Measurements from ENCODE around the gene ACER3. TPM values are rescaled to one million over a fixed set of nuclear protein-coding genes. Genes with fewer than 3 reads are reported as not detected.
"Not testable (repeated sequence)": the region's sequence is repeated elsewhere in the genome, so short reads cannot be mapped to it uniquely, and the experiment has no call there.

ACER3 gene
- total RNA-seq, 2 donors from 2014 or later = 18.5 to 23.2 TPM

- WGBS, 2 experiments (ENCODE audit: insufficient coverage in 1 of 2, insufficient read length in 1 of 2) = 46 to 50% methylated on average over 2 of the region's 2 CpGs
- peaks cover 3% of the 10 kb centered on the region for H3K36me3 ChIP-seq (ENCODE audit: control insufficient read depth, insufficient read depth, low read length)
- H3K4me3 ChIP-seq (ENCODE audit: low read length) = no peak overlapping the region
- H3K27me3 ChIP-seq (ENCODE audit: control insufficient read depth, insufficient read depth, low read length, poor library complexity, severe bottlenecking) = no peaks in the 10 kb centered on the region
- H3K9ac ChIP-seq (ENCODE audit: extremely low read depth, low read length, poor library complexity, severe bottlenecking) = no peak overlapping the region
- H3K27ac ChIP-seq (ENCODE audit: low read depth, low read length) = no peak overlapping the region
- H3K4me1 ChIP-seq (ENCODE audit: control insufficient read depth, insufficient read depth, low read length) = no peaks in the 10 kb centered on the region
- Mint-ChIP-seq H3K9me3 (no peaks in the 10 kb centered on the region), H3K27me3 (ENCODE audit: insufficient read depth) (no peaks in the 10 kb centered on the region), H3K4me3 (no peak overlapping the region), H3K27ac (no peak overlapping the region), H3K36me3 (ENCODE audit: low read depth) (peaks cover 17% of the 10 kb centered on the region), H3K4me1 (peaks cover 6% of the 10 kb centered on the region)
- H3K9me3 ChIP-seq (ENCODE audit: control insufficient read depth, low read length) = peaks cover 4% of the 10 kb centered on the region
- DNase-seq = no peak
- TF ChIP-seq, protein P1, sequence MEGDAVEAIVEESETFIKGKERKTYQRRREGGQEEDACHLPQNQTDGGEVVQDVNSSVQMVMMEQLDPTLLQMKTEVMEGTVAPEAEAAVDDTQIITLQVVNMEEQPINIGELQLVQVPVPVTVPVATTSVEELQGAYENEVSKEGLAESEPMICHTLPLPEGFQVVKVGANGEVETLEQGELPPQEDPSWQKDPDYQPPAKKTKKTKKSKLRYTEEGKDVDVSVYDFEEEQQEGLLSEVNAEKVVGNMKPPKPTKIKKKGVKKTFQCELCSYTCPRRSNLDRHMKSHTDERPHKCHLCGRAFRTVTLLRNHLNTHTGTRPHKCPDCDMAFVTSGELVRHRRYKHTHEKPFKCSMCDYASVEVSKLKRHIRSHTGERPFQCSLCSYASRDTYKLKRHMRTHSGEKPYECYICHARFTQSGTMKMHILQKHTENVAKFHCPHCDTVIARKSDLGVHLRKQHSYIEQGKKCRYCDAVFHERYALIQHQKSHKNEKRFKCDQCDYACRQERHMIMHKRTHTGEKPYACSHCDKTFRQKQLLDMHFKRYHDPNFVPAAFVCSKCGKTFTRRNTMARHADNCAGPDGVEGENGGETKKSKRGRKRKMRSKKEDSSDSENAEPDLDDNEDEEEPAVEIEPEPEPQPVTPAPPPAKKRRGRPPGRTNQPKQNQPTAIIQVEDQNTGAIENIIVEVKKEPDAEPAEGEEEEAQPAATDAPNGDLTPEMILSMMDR (conservative IDR thresholded peaks at IDR 0.05) = no peak
Observed at GRCh38 chr11:77003963-77004362, 143.2 kb downstream of the ACER3 start.

GRCh38 chr11:77009533-77010160, 148.9 kb downstream of the ACER3 start:
- DNase-seq = no peak
- H3K4me3 Mint-ChIP-seq = no peak overlapping the region
- H3K36me3 Mint-ChIP-seq (ENCODE audit: low read depth) = peaks cover 12% of the 10 kb centered on the region
- H3K36me3 ChIP-seq (ENCODE audit: control insufficient read depth, insufficient read depth, low read length) = peaks cover 7% of the 10 kb centered on the region
- H3K4me1 Mint-ChIP-seq = no peaks in the 10 kb centered on the region
- H3K4me3 ChIP-seq (ENCODE audit: low read length) = no peak overlapping the region
- no peak overlapping the region for H3K27ac ChIP-seq (ENCODE audit: low read depth, low read length)
- H3K9me3 Mint-ChIP-seq = no peaks in the 10 kb centered on the region
- H3K27ac Mint-ChIP-seq = no peak overlapping the region
- TF ChIP-seq, protein P1 (conservative IDR thresholded peaks at IDR 0.05) = no peak
- H3K9ac ChIP-seq (ENCODE audit: extremely low read depth, low read length, poor library complexity, severe bottlenecking) = no peak overlapping the region
- H3K9me3 ChIP-seq (ENCODE audit: control insufficient read depth, low read length) = peaks cover 8% of the 10 kb centered on the region
- no peaks in the 10 kb centered on the region for H3K4me1 ChIP-seq (ENCODE audit: control insufficient read depth, insufficient read depth, low read length)
- no peaks in the 10 kb centered on the region for H3K27me3 Mint-ChIP-seq (ENCODE audit: insufficient read depth)
- H3K27me3 ChIP-seq (ENCODE audit: control insufficient read depth, insufficient read depth, low read length, poor library complexity, severe bottlenecking) = no peaks in the 10 kb centered on the region

- TF ChIP-seq, protein P1 (conservative IDR thresholded peaks at IDR 0.05) = no peak
- H3K9me3 ChIP-seq (ENCODE audit: control insufficient read depth, low read length) = no peaks in the 10 kb centered on the region
- Mint-ChIP-seq H3K36me3 (ENCODE audit: low read depth) (peaks cover 19% of the 10 kb centered on the region), H3K4me1 (no peaks in the 10 kb centered on the region), H3K27me3 (ENCODE audit: insufficient read depth) (no peaks in the 10 kb centered on the region), H3K9me3 (no peaks in the 10 kb centered on the region), H3K4me3 (no peak overlapping the region), H3K27ac (no peak overlapping the region)
- no peak overlapping the region for H3K27ac ChIP-seq (ENCODE audit: low read depth, low read length)
- 84 to 94% methylated on average over 1 to 2 of the region's 2 CpGs for WGBS, 2 experiments (ENCODE audit: insufficient coverage in 1 of 2, insufficient read length in 1 of 2)
- no peak overlapping the region for H3K9ac ChIP-seq (ENCODE audit: extremely low read depth, low read length, poor library complexity, severe bottlenecking)
- H3K4me3 ChIP-seq (ENCODE audit: low read length) = no peak overlapping the region
- H3K27me3 ChIP-seq (ENCODE audit: control insufficient read depth, insufficient read depth, low read length, poor library complexity, severe bottlenecking) = no peaks in the 10 kb centered on the region
- H3K4me1 ChIP-seq (ENCODE audit: control insufficient read depth, insufficient read depth, low read length) = no peaks in the 10 kb centered on the region
- no peak for DNase-seq
- H3K36me3 ChIP-seq (ENCODE audit: control insufficient read depth, insufficient read depth, low read length) = no peaks in the 10 kb centered on the region
Observed at GRCh38 chr11:77014669-77015068, 154.0 kb downstream of the ACER3 start.

DNA sequence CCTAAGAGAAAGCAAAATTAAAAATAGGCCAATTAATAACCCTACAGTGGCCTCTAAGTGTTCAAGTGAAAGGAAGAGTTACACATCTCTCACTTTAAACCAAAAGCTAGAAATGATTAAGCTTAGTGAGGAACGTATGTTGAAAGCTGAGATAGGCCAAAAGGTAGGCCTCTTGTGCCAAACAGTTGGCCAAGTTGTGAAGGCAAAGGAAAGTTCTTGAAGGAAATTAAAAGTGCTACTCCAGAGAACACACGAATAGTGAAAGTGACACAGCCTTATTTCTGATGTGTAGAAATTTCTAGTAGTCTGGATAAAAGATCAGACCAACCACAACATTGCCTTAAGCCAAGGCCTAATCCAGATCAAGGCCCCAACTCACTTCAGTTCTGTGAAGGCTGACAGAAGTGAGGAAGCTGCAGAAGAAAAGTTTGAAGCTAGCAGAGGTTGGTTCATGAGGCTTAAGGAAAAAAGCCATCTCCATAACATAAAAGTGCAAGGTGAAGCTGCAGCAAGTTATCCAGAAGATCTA, 157.7 kb downstream of the ACER3 start:
- not testable (repeated sequence) for H3K27me3 Mint-ChIP-seq (ENCODE audit: insufficient read depth); H3K4me3 Mint-ChIP-seq; H3K9ac ChIP-seq (ENCODE audit: extremely low read depth, low read length, poor library complexity, severe bottlenecking)

More for the DNA sequence above, 157.7 kb downstream of the ACER3 start:
- H3K27ac ChIP-seq (ENCODE audit: low read depth, low read length); H3K27me3 ChIP-seq (ENCODE audit: control insufficient read depth, insufficient read depth, low read length, poor library complexity, severe bottlenecking); H3K4me1 ChIP-seq (ENCODE audit: control insufficient read depth, insufficient read depth, low read length); H3K9me3 ChIP-seq (ENCODE audit: control insufficient read depth, low read length); DNase-seq; H3K4me3 ChIP-seq (ENCODE audit: low read length); H3K9me3 Mint-ChIP-seq; H3K27ac Mint-ChIP-seq; H3K36me3 ChIP-seq (ENCODE audit: control insufficient read depth, insufficient read depth, low read length): not testable (repeated sequence)
- Mint-ChIP-seq H3K36me3 (ENCODE audit: low read depth) (peaks cover 19% of the 10 kb centered on the region), H3K4me1 (peaks cover 16% of the 10 kb centered on the region)
- WGBS, 2 experiments (ENCODE audit: insufficient coverage in 1 of 2, insufficient read length in 1 of 2) = 98 to 100% methylated on average over 1 to 2 of the region's 2 CpGs

Data from endodermal cell (in vitro differentiated cells).